Stimulated activated CD4-positive, alpha-beta T cell treated with anti-CD3 and anti-CD28 coated beads, Interleukin-4, amount 100 ng/mL, for 4 hours (primary cell): ENCODE data around the gene LIFR.

ENCODE experiments used
- DNase-seq, 2 experiments: peaks; one replicate each; pipeline ENCODE4 v3.0.0-alpha.2; 2020

LIFR gene

GRCh38 chr5:38465061-38465460 lies 91.4 kb downstream of the LIFR start:
- no peak for DNase-seq

DNA sequence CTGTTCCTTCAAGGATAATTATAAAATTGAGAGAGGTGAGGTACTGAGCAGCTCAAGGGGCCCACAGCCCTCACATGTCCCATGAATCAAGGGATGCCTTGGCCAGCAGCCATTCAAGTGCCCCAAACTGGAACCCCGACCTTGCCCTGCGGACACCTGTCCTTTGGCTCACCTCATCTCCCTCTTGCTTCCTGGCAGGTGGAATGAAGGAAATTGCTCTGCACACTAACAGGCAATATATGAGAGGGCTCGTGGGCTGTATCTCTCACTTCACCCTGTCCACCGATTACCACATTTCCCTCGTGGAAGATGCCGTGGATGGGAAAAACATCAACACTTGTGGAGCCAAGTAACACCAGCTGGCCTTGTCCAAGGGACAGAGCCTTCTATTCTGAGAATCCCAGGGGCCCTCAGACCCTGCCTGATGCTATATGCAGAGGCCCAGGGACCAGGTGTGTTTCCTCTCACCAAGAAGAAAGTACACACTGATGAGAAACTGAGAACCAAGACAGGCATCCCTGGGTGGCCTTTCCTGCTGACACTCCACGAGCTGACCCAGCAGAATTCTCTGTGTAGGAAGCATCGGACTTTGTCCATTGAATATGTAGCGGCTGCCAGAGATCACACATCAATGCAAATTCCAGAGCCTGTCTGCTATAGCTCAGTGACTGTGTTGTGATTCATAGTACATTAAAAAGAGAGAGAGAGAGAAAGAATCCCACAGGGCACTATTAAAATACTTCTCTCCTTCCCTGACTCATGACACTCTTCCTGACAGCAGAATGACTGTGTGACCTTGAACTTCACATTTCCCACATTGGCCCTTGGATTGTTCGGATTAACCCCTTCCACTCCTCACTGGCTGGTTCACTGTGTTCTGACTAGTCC lies 92.6 kb downstream of the LIFR start:
- DNase-seq: no peak

DNA sequence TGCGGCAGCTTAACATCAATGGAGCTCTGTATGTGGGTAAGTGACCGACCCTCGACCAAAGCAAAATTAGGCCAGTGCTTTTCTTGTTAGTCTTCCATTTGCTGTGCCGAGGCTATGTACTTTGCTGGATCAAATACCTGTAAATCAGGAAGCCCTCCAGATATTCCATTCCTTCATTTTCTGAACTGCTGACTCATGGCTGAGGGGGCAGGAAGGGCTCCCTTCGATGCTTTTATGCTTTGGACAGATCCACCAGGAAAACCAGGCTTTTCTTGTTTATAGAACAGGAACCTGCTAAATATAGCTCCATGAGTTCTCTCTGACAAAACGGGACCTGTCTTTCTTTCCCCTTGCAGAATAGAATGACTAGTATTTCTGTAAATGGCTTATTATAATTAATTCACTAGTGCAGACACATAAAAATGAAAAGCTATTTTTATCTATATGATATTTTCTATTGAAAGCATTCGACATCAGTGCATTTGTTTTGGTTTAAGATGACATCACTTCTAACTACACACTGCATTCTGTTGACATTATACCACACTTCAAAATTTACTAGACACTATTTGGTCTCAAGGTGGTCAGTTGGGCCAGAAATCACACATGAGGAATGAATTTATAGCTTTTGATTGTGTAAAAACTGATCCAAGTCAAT lies 93.3 kb downstream of the LIFR start:
- DNase-seq: no peak

- no peak for DNase-seq
These were observed 98.3 kb downstream of the LIFR start for GRCh38 chr5:38458174-38458573.

DNA sequence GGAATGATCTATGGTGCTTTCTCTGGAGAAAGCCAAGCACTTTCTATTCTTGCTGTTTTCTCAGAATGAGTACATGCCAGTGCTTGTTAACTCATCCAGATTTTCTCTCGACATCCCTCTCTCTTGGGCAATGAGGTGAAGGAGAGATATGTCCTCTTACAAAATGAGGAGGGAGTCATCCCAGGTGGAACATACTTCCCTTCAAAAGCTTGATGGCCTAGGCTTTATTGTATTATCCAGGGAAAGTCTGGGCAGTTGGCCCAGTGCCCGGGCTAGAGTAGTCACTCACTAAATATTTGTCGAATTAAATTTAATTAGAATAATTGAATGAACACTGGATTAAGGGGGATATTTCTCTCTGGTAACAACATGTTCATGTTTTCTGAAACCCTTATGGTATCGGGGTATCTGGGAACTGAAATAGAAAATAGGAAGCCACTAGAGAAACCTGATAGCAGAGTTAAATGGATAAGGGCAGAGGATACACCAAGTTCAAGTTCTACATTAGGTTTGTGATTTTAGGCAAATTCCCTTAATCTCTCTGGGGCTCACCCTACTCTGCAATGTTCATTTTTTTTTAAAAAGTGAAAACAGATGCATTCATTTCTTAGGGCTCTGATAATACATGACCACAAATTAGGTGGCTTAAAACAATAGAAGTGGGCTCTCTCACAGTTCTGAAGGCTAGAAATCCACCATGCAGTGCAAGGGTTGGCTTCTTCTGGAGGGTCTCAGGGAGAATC lies 99.6 kb downstream of the LIFR start:
- DNase-seq: no peak

DNA sequence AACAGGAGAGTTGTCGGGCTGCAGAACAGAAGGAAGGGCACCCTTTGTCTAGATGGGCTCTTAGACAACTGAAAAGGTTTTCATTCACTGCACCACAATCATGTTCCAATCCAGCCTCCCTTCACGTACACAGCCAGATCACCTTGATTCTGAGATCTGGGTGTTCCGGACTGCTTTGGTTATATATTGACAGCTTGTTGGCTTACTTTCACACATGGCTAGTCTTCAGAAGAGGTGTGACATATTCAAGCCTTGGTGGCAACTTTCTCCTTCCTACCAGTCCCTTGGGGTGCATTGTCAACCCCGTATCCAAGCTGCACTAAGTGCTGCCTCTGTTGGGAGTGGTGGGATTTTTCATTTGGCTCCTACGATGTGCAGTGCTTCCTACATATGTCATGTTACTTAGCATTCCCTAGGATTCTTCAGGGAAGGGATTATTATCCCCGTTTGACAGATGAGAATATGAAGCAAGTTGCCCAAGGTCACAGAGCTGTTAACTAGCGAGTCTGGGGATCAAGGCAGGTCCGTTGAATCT lies 100.6 kb downstream of the LIFR start:
- DNase-seq: no peak

GRCh38 chr5:38453921-38454320 lies 102.5 kb downstream of the LIFR start:
- DNase-seq: no peak

GRCh38 chr5:38453506-38453905 lies 102.9 kb downstream of the LIFR start:
- peak; percentile 1 to 22 for DNase-seq

DNA sequence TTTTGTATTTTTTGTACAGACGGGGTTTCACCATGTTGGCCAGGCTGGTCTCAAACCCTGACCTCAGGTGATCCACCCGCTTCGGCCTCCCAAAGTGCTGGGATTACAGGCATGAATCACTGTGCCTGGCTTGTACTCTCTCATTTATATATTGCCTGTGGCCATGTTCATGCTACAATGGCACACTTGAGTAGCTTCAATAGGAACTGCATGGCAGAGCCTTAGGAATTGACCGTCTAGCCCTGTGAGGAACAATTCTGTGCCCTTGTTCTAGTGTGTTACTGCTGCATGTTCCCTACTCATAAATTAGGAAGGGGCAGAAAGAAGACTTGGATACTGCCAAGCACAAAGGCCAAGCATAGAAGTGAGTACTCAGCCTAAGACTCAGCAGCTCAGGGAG lies 104.2 kb downstream of the LIFR start:
- DNase-seq: no peak

- DNase-seq: no peak
These were observed 105.2 kb downstream of the LIFR start for GRCh38 chr5:38451074-38451725.

GRCh38 chr5:38450627-38451026 lies 105.8 kb downstream of the LIFR start:
- DNase-seq: no peak

DNA sequence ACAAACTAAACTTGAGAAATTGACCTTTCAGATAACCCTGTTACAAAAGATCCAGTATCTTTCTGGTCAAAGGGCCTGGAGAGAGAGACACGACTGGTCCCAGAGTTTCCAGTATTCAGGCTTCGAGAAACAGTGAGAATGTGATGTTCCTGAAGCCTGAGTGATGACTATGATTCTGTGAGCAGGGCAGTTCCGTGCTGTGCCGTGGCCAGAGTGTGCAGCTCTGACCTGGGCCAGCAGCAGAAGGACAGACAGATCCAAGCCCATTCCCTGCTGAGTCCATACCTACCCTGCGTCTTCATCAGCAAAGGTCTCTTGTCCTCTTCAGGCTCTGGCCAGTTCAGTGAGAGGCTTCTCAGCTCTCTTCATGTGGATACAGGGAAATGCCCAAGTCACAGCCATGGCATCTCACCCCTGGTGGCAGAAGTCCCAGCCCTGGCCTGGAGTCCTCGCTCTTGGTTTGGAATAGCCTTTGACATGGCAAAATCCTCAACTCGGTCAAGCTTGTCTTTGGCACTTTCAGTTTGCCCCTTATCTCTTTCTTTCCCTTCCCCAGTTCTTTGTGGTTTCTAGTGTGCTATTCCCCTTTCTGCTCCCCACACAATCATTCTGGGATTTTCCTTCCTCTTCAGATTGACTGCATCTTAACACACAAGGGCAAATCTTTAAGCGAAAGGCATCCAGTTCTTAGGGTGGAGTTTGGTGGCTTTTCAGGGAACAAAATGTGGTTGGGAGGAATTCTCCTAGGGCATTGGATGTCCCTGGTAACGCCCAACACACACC lies 107.7 kb downstream of the LIFR start:
- no peak for DNase-seq

GRCh38 chr5:38447786-38448185 lies 108.7 kb downstream of the LIFR start:
- no peak for DNase-seq

DNA sequence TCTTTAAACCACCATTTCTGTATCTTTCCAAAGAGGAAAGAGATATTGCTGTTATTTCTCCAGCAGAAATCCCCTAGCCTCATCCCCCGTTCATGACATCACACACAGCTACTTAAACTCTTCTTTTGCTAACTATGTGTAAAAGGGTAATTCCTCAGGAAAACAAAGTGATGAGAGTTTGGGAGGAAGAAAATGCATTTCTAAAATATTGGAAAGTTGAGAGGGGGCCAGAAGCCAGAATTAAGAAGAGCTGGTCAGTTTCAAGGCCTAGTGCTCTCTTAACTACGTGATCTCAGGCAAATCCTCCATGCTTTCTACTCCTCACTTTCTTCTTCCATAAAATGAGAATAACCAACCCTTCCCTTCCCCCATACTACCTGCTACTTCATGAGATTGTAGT lies 109.4 kb downstream of the LIFR start:
- no peak for DNase-seq

DNA sequence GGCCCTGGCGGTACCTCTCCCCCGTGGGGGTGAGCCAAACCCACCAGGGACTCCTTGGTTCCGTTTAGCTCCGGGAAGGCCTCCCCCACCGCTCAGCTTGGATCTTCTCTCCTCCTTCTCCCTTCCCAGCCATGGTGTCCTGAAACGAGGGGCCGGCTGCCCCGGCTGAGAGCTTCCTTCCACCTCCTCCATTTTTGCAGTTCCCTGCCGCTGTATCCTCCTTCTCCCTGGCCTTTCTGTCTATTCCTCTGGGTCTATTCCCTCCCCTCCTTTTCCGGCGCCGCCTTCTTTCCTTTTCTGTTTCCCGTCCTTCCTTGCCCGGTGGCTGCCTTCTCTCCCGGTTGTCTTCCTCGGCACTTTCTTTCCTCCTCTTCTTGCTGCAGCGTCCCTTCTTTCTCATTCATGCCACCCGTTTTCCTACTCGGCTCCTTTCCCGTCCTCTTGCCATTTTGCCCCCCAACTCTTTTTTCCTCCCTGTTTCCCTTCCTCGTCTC lies 110.4 kb downstream of the LIFR start:
- no peak for DNase-seq

GRCh38 chr5:38445374-38446028 lies 110.9 kb downstream of the LIFR start:
- no peak for DNase-seq

- no peak for DNase-seq
These were observed 113.1 kb downstream of the LIFR start for GRCh38 chr5:38443390-38443789.

DNA sequence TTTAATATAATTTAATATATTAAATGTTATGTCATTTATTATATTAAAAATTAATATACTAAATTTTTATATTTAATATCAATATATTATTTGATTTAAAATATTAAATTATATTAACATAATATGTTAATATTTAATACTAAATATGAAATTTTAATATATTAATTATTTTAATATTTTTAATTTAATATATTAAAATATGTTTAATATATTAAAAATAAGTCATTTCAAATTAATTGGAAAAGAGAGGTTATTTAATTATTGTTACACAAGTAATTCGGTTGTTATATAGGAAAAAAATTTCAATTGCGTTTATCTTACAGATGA lies 114.2 kb downstream of the LIFR start:
- DNase-seq: no peak

GRCh38 chr5:38441453-38442246 lies 114.8 kb downstream of the LIFR start:
- peak; percentile 68 to 71 for DNase-seq

- DNase-seq: no peak
These were observed 117.7 kb downstream of the LIFR start for GRCh38 chr5:38438757-38439156.
